ENCODE data around the gene FSTL3.

The FSTL3 gene

DNA sequence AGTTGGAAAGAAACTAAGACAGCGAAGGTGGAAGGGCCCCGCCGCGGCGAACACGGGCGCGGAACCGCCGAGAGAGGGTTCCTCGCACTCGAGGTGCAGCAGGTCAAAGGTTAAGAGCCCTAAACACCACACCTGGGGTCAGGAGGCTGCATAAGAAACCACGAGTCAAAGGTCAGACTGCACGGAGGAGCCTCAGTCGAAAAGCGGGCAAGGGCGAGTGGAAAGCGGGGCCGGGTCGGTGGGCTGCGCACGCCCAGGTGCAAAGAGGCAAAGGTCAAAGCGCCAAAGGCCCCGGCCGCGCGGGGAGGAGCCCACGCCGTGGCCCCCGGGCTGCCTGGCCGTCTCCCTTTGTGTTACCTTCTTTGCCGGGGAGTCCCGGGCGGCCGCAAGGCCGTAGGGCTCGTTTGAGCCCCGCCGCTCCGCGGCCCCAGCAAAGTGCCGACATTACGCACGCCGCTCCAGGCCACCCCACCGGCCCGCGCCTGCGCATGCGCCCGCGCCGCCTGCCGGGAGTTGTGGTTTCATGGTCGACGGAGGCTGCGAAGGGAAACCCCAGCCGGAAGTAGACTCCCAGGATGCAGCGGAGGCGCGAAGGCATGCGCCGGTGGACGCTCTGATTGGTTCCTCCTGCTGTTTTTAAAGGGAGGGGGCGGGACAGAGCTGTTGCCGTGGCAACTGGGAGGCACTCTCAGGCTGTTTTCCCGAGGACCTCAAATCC is 43.0 kb upstream of the FSTL3 start, which contains the start of gene POLRMT:
POLRMT (minus strand) TSS at position 470 of the 718 bp plus-strand sequence; CDS start at position 445, 25 bp downstream.
- TF ChIP-seq, protein P1, sequence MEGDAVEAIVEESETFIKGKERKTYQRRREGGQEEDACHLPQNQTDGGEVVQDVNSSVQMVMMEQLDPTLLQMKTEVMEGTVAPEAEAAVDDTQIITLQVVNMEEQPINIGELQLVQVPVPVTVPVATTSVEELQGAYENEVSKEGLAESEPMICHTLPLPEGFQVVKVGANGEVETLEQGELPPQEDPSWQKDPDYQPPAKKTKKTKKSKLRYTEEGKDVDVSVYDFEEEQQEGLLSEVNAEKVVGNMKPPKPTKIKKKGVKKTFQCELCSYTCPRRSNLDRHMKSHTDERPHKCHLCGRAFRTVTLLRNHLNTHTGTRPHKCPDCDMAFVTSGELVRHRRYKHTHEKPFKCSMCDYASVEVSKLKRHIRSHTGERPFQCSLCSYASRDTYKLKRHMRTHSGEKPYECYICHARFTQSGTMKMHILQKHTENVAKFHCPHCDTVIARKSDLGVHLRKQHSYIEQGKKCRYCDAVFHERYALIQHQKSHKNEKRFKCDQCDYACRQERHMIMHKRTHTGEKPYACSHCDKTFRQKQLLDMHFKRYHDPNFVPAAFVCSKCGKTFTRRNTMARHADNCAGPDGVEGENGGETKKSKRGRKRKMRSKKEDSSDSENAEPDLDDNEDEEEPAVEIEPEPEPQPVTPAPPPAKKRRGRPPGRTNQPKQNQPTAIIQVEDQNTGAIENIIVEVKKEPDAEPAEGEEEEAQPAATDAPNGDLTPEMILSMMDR (IDR thresholded peaks at IDR 0.05; ENCODE audit: insufficient read depth, low read length, poor library complexity, severe bottlenecking), result no peak
- Histone ChIP-seq H3K4me3 (replicated peaks; ENCODE audit: low read depth, low read length) (peak within 1 kb of the TSS; percentile 72), H3K27me3 (replicated peaks; ENCODE audit: control insufficient read depth, insufficient read depth, low read length) (no peaks in the 10 kb centered on the region), H3K36me3 (ENCODE audit: control insufficient read depth, insufficient read depth, low read length) (peaks cover 6% of the 10 kb centered on the region)
- DNase-seq (ENCODE audit: extremely low read depth, insufficient read length), result peak; percentile 99

DNA sequence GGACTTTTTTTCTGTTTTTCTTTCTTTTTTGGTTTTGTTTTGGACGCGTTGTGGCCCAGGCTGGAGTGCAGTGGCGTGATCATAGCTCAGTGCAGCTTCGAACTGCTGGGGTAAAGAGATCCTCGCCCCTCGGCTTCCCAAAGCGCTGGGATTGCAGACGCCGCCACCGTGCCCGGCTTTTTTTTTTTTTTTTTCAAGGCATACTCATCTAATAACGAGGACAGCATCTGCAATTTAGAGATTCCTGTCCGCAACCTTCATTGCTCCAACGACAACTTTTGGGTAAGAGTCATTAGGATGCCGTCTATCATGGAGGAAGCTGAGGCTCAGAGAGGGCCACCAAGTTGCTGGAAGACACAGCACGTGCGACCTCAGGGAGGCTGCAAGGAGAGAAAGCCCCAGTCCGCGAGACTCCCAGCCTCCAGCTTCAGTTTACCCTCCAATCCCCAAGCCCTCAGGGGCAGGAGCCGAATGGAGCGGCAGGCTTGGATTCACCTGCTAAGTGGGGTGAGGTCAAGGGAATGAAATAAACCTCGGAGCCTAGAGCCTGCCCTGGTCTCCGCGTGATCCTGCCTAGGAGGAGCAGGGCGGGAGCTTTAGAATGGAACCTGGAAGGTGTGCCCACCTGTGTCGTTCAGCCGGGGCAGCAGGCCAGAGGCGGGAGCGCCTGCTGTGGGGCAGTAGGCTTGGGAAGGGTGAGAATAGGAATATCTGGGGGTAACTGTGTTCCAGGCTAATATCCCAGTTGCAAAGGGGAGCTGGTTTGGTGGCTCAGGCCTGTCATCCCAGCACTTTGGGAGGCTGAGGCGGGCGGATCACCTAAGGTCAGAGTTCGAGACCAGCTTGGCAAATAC is 42.2 kb upstream of the FSTL3 start:
- peaks cover 4% of the 10 kb centered on the region for H3K36me3 ChIP-seq (ENCODE audit: control insufficient read depth, insufficient read depth, low read length)
- no peaks in the 10 kb centered on the region for H3K27me3 ChIP-seq (replicated peaks; ENCODE audit: control insufficient read depth, insufficient read depth, low read length)
- TF ChIP-seq, protein P1 (IDR thresholded peaks at IDR 0.05; ENCODE audit: insufficient read depth, low read length, poor library complexity, severe bottlenecking), result no peak
- peak overlapping the region; percentile 72 for H3K4me3 ChIP-seq (replicated peaks; ENCODE audit: low read depth, low read length)
- no peak for DNase-seq (ENCODE audit: extremely low read depth, insufficient read length)

DNA sequence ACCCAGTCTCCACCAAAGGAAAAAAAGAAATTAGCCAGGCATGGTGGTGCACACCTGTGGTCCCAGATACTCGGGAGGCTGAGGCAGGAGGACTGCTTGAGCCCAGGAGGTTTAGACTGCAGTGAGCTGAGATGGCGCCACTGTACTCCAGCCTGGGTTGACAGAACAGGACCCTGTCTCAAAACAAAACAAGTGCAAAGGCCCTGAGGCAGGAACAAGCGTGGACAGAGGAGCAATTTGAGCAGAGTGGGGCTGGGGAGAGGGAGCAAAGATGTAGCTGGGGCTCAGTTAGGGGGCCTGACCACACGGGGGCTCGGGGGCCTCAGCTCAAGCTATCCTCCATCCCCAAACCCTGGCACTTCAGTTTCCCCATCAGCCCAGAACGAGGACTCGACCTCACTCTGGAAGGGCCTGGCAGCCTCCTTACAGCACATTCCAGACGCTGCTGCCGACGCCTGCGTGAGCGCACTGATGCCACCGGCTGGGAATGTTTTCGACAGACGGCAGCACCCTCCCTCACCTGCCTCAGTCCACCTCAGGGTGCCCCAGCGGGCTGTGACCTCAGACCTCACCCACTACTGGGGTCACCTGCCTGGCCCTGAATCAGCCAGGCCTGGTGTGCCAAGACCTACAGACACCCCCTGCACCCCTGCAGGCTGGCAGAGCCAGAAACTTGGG is 41.1 kb upstream of the FSTL3 start:
- H3K27me3 ChIP-seq (replicated peaks; ENCODE audit: control insufficient read depth, insufficient read depth, low read length), result no peaks in the 10 kb centered on the region
- no peak for DNase-seq (ENCODE audit: extremely low read depth, insufficient read length)
- TF ChIP-seq, protein P1 (IDR thresholded peaks at IDR 0.05; ENCODE audit: insufficient read depth, low read length, poor library complexity, severe bottlenecking), result no peak
- H3K36me3 ChIP-seq (ENCODE audit: control insufficient read depth, insufficient read depth, low read length), result peaks cover under 1% of the 10 kb centered on the region
- H3K4me3 ChIP-seq (replicated peaks; ENCODE audit: low read depth, low read length), result no peak overlapping the region

DNA sequence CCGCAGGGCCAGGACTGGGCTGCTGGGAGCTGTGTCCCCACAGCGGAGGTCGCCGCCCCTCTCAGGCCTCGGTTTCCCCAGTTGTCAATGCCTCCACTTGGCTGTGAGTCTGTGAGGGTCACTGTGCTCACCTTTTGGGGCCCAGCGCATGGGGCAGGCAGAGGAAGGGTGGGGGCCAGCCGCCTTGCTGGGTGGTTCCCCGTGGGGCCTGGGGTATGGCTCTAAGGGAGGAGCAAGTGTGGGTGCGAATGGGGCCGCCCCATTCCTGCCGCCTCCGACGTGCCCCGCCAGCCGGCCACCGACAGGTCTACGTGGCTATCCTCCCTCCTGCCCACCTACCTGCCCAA is 37.3 kb upstream of the FSTL3 start:
- TF ChIP-seq, protein P1 (IDR thresholded peaks at IDR 0.05; ENCODE audit: insufficient read depth, low read length, poor library complexity, severe bottlenecking), result no peak
- DNase-seq (ENCODE audit: extremely low read depth, insufficient read length), result no peak
- Histone ChIP-seq H3K36me3 (ENCODE audit: control insufficient read depth, insufficient read depth, low read length) (no peaks in the 10 kb centered on the region), H3K27me3 (replicated peaks; ENCODE audit: control insufficient read depth, insufficient read depth, low read length) (no peaks in the 10 kb centered on the region), H3K4me3 (replicated peaks; ENCODE audit: low read depth, low read length) (no peak overlapping the region; the same call in 1 of the 2 replicates)

DNA sequence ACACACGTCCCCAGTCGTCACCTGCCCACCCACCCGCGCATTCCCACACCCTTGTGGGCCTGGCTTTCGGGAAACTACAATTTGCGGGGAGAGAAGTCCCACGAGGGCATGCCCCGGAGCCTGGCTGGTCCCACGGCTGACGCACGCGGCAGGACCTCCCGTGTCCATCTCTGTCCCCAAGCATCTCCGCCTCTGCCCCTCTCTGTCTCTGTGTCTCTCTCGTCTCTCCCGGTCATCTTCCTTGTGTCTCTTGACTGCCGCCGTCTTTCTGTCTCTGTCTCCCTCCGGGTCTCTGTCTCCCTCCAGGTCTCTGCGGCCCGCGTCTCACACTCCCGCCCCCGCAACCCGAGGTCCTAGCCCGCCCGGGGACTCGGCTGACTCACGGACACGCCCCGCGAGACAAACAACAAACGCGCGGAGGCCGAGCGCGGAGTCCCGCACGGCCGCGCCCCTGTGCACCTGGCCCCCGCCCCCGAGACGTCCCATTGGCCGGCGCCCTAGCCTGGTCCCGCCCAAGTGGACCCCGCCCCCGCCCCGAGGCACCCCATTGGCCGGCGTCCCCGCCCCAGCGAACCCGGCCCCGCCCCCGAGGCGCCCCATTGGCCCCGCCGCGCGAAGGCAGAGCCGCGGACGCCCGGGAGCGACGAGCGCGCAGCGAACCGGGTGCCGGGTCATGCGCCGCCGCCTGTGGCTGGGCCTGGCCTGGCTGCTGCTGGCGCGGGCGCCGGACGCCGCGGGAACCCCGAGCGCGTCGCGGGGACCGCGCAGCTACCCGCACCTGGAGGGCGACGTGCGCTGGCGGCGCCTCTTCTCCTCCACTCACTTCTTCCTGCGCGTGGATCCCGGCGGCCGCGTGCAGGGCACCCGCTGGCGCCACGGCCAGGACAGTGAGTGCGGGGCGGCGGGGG is 36.7 kb upstream of the FSTL3 start, which contains the start of gene FGF22:
FGF22 (plus strand) TSS at position 627 of the 908 bp plus-strand sequence; CDS start at position 674, 47 bp downstream.
- peak within 1 kb of the TSS; percentile 60 for H3K4me3 ChIP-seq (replicated peaks; ENCODE audit: low read depth, low read length)
- no peaks in the 10 kb centered on the region for H3K36me3 ChIP-seq (ENCODE audit: control insufficient read depth, insufficient read depth, low read length)
- TF ChIP-seq, protein P1 (IDR thresholded peaks at IDR 0.05; ENCODE audit: insufficient read depth, low read length, poor library complexity, severe bottlenecking), result no peak
- H3K27me3 ChIP-seq (replicated peaks; ENCODE audit: control insufficient read depth, insufficient read depth, low read length), result no peaks in the 10 kb centered on the region
- DNase-seq (ENCODE audit: extremely low read depth, insufficient read length), result peak; percentile 88

All from GM06990 (cell line).